Aorta (tissue), 5 donors: ENCODE results near the gene SEC63. TPM values are rescaled to one million over a fixed set of nuclear protein-coding genes. Genes with fewer than 3 reads are reported as not detected.
A peak's percentile ranks its signal among the peaks of the same experiment; 100 is the strongest.
"Not testable (repeated sequence)": the region's sequence is repeated elsewhere in the genome, so short reads cannot be mapped to it uniquely, and the experiment has no call there.

Experiments
- ATAC-seq: fragments of 200-7000 bp; cut with Tn5 transposase; one replicate; pipeline ENCODE4 v1.9.1; 2022; ENCODE audit warnings: moderate library complexity; ENCODE audit not compliant: low FRiP score
- DNase-seq, 2 donors: peaks; one replicate each; pipeline ENCODE4 v3.0.0-alpha.2; 2020
- H3K27ac ChIP-seq, 2 donors: one replicate each; pipeline ENCODE4 v1.5.1; 2013; ENCODE audit warnings: low read length in 2 of 2, mild to moderate bottlenecking in 2 of 2, moderate library complexity in 2 of 2, control low read depth in 1 of 2, inconsistent platforms in 1 of 2, low read depth in 1 of 2
- H3K27me3 ChIP-seq, 2 donors: one replicate each; pipeline ENCODE4 v1.6.1; 2013; ENCODE audit warnings: control low read depth in 1 of 2, low read length in 1 of 2, mild to moderate bottlenecking in 1 of 2, moderate library complexity in 1 of 2; ENCODE audit not compliant: insufficient read depth in 2 of 2, control insufficient read depth in 1 of 2
- H3K36me3 ChIP-seq, 2 donors: one replicate each; pipeline ENCODE4 v1.6.1; 2013; ENCODE audit warnings: control low read depth in 1 of 2, low read length in 1 of 2, mild to moderate bottlenecking in 1 of 2; ENCODE audit not compliant: insufficient read depth in 2 of 2, control insufficient read depth in 1 of 2
- H3K4me1 ChIP-seq, 2 donors: one replicate each; pipeline ENCODE4 v1.6.1; 2013; ENCODE audit warnings: low read length in 2 of 2, control low read depth in 1 of 2, mild to moderate bottlenecking in 1 of 2, moderate library complexity in 1 of 2; ENCODE audit not compliant: insufficient read depth in 2 of 2, control insufficient read depth in 1 of 2
- H3K4me3 ChIP-seq, 2 donors: one replicate each; pipeline ENCODE4 v1.5.1; 2013; ENCODE audit warnings: low read length in 2 of 2, control low read depth in 1 of 2, mild to moderate bottlenecking in 1 of 2
- H3K9me3 ChIP-seq: one replicate; pipeline ENCODE4 v1.6.1; 2013; ENCODE audit warnings: mild to moderate bottlenecking, low read length; ENCODE audit not compliant: control insufficient read depth
- WGBS, 2 donors: extraction: QIAGEN DNeasy Blood & Tissue Kit; methylation state at CpG; one replicate each; pipeline ENCODE4 v1.1.7; 2013; 5-methylcytosine and 5-hydroxymethylcytosine counted together
- intact Hi-C, 2 donors: fragments of 100-400 bp; cut with DNase I; formaldehyde crosslinking; loops; one replicate each; pipeline versions ENCODE4 v1.14.2 to v1.15.0; 2022
- long read RNA-seq, 2 donors: library from polyadenylated mRNA; unstranded; transcript quantifications; one replicate each; pipeline ENCODE4 v2.0.0, GENCODE V29; 2020 to 2021
- polyA plus RNA-seq, 2 donors: library from polyadenylated mRNA; stranded (reverse); fragments of 200-250 nt; gene quantifications; one replicate each; pipeline ENCODE4 v1.2.3, GENCODE V29; 2013
- total RNA-seq, 2 donors: library from RNA; stranded (reverse); fragmentation: NEBNext Ultra II Directional; extraction: Animal tissue kit (Norgen Biotek cat#: 25700); gene quantifications; one replicate each; pipeline ENCODE4 v1.2.1, GENCODE V29; 2021
- donor health status: healthy with polysubstance abuse.
- donor health status: Bipolar disorder and iron deficiency.
- donor health status: DM: no; HTN: no; CAD: no.
- donor health status: DM: no; HTN: no; CAD: no.
- donor health status: DM: yes; HTN: yes; CAD: no.

The SEC63 gene, protein sequence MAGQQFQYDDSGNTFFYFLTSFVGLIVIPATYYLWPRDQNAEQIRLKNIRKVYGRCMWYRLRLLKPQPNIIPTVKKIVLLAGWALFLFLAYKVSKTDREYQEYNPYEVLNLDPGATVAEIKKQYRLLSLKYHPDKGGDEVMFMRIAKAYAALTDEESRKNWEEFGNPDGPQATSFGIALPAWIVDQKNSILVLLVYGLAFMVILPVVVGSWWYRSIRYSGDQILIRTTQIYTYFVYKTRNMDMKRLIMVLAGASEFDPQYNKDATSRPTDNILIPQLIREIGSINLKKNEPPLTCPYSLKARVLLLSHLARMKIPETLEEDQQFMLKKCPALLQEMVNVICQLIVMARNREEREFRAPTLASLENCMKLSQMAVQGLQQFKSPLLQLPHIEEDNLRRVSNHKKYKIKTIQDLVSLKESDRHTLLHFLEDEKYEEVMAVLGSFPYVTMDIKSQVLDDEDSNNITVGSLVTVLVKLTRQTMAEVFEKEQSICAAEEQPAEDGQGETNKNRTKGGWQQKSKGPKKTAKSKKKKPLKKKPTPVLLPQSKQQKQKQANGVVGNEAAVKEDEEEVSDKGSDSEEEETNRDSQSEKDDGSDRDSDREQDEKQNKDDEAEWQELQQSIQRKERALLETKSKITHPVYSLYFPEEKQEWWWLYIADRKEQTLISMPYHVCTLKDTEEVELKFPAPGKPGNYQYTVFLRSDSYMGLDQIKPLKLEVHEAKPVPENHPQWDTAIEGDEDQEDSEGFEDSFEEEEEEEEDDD
- total RNA-seq: 100 to 1,000 TPM; 112 to 114 TPM
- 10 to 100 TPM; 23.9 to 49.1 TPM for polyA plus RNA-seq
- long read RNA-seq, donor 1, full-length matches to known transcripts: 6 of 163 reads
- long read RNA-seq, donor 1, partial matches to known transcripts: 134 of 163 reads
- long read RNA-seq, donor 1, other reads (novel, unspliced or antisense): 23 of 163 reads
- long read RNA-seq, donor 2, full-length matches to known transcripts: 14 of 74 reads
- long read RNA-seq, donor 2, partial matches to known transcripts: 43 of 74 reads
- long read RNA-seq, donor 2, other reads (novel, unspliced or antisense): 17 of 74 reads

DNA sequence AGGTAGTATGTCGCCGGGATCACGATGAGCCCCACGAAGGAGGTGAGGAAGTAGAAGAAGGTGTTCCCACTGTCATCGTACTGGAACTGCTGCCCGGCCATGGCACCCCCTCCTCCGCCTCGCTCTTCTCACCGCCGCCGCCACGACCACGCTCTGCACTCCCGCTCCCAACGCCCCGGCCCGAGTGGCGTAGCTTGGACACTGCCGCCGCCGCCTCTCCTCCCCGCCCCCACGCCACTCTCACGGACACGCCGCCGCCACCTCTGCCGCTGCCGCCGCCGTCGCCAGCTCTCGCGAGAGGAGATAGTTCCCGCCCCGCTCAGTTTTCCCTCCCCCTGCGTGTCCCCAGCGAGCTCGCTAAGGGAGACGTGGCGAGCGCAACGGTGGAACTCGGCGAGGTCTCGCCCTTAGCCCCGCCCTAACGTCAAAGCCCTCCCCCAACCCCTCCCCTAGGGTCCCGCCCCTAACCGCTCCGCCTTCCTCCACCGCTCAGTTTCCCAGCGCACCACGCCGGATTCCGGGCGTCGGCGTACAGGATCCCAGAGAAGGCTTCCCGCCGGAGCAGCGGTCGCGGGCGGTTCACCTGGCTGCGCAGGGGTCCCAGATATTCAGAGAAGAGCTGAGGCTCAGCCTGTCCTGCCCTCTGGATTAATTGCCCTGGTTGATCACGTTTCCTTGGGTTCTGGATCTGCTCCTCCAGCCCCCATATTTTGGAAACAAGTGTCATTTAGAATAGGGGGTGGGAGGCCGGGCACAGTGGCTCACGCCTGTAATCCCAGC is at the start of gene SEC63:
Gene SEC63, minus strand, starts transcription at position 300 of the 780 bp plus-strand sequence. Its CDS starts 199 bp downstream, at position 101.
- Histone ChIP-seq H3K9me3 (no peaks in the 10 kb centered on the region), H3K27me3 (no peaks in the 10 kb centered on the region), H3K4me1 (no peaks in the 10 kb centered on the region), H3K36me3 (no peaks in the 10 kb centered on the region), H3K27ac (peak within 1 kb of the TSS; percentile 65 to 83), H3K4me3 (peak within 1 kb of the TSS; percentile 82 to 95)
- 1% methylated on average over 54 to 69 of the region's 69 CpGs for WGBS, 2 donors
- intact Hi-C loops: no loop called here
- DNase-seq: peak; percentile 98 to 99
- peak; percentile 100 for ATAC-seq

DNA sequence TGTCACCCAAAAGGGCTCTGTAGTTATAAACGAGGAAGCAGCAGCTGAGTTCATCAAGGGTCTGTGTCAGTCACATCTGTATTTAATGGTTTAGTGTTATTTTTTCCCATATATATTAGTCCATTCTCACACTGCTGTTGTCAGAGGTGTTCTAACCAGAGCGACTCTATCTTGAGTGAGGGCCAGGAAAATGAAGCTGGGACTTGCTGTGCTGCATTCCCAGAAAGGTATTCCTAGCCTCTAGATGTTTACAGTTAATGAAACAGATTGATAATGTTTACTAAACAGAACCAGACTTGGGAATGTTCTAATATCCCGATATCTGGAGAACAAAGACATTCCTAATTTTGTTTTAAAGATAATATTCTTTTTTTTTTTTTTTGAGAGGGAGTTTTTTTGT is 48.0 kb upstream of the SEC63 start:
- Histone ChIP-seq H3K27me3 (no peaks in the 10 kb centered on the region), H3K4me3 (no peak overlapping the region), H3K4me1 (no peaks in the 10 kb centered on the region), H3K36me3 (no peaks in the 10 kb centered on the region), H3K9me3 (peaks cover 3% of the 10 kb centered on the region), H3K27ac (no peak overlapping the region)
- intact Hi-C loops: no loop called here
- 69 to 76% methylated on average over 3 of the region's 3 CpGs for WGBS, 2 donors
- DNase-seq (no peak), ATAC-seq (no peak)

DNA sequence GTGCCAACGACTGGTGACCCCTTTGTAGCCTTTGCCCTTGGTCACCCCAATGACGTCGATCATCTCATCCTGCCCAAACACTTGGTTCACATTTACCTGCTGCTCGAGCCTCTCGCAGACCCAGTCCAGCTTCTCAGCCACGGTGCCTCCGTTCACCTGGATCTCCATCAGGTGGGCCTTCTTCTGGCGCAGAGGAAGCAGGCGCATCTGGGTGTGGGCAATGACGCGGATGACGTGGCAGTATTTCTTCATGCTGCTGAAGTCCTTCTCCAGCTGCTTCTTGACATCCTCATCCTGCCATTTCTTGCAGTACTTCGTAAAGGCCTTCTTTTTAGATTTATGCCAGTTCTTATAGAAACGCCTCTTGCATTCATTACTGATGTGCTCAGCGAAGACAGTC is 46.9 kb upstream of the SEC63 start:
- no peak for DNase-seq
- H3K9me3 ChIP-seq: peaks cover 3% of the 10 kb centered on the region
- 95% methylated on average over 15 of the region's 15 CpGs for WGBS, 2 donors
- no peak overlapping the region for H3K27ac ChIP-seq
- no peaks in the 10 kb centered on the region for H3K36me3 ChIP-seq
- H3K4me1 ChIP-seq: no peaks in the 10 kb centered on the region
- no peak overlapping the region for H3K4me3 ChIP-seq
- intact Hi-C loops: no loop called here
- no peaks in the 10 kb centered on the region for H3K27me3 ChIP-seq
- ATAC-seq: no peak

DNA sequence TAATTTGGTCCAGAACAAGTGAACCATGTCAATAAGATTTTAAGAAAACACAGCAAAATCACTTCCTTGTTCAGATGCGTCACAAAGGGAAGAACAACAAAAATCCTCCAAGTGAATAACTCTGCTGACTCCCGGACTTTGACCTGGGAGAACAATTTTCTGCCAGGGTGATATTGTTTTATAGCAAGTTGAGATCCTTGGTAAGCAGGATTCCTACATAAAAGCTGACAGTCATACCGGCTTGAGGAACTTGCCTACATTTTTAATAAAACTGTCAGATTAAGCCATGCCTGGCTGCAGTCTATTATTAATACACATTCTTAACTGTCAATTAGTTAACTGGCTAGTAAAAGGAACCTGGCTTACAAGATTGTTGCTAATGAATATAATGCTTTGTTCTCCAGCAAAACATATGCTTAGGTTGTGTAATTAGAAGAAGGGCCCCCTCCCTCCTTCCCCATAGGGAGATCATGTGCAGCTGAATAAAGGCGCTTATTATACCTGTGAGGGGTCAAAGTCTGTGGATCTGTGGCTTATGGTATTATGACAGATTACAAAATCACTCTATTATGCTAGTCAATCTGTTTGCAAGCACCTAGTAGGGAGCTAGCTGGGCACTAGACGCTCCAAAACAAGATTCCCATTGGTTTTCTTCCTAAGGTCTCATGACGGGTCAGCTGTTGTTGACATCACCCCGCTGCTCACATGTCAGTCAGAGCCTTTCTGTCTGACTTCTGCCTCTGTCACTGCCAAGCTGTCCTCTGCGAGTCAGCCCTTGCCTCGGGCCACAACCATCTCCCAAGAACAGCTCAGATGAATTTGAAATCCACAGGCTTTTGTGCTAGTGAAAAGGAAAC is 44.6 kb upstream of the SEC63 start:
- no peak overlapping the region for H3K27ac ChIP-seq
- intact Hi-C loops: no loop called here
- DNase-seq: peak in 1 of 2 donors; percentile 62
- H3K4me3 ChIP-seq: no peak overlapping the region
- H3K27me3 ChIP-seq: no peaks in the 10 kb centered on the region
- ATAC-seq: no peak
- no peaks in the 10 kb centered on the region for H3K36me3 ChIP-seq
- no peaks in the 10 kb centered on the region for H3K9me3 ChIP-seq
- WGBS, 2 donors: 42 to 47% methylated on average over 9 of the region's 9 CpGs
- no peaks in the 10 kb centered on the region for H3K4me1 ChIP-seq

DNA sequence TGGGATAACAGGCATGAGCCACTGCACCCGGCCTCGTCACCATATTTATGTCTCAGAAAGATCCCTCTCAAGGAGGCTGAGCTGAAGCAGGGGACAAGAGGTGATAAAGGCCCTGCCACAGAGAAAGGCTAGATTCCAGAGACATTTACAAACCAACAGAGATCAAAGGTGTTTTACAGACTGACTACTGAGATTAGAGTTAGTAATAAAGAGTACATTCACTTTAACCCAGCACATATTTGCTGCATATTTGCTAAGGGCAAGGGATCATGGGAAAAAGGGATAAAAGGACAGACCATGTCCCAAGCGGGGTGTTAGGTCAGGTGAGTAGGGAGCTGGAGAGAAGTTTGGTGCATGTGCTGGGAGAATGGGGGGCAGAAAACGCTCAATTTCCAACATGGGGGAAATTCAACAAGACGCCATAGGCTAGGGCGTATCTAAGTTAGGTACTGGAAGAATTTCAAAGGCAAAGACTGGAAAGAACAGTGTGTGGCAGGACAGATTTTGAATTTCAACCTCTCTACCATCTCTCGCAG is 43.8 kb upstream of the SEC63 start:
- no peak for DNase-seq
- intact Hi-C loops: no loop called here

DNA sequence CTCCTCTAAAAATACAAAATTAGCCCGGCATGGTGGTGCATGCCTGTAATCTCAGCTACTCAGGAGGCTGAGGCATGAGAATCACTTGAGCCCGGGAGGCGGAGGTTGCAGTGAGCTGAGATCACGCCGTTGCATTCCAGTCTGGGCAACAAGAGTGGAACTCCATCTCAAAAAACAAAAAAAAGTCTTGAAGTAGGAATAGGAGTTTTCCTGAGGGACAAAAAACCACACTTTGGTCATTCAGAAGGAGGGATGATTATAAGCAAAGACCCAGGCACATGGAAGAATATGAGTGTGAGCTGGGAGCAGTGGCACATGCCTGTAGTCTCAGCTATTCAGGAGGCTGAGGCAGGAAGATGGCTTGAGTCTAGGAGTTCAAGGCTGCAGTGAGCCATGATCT is 42.3 kb upstream of the SEC63 start:
- WGBS, 2 donors: 93 to 95% methylated on average over 5 of the region's 5 CpGs
- intact Hi-C loops: not testable (repeated sequence)

More for the DNA sequence above, 43.8 kb upstream of the SEC63 start:
- 89 to 94% methylated on average over 7 of the region's 7 CpGs for WGBS, 2 donors
- no peak for ATAC-seq
- H3K36me3 ChIP-seq: no peaks in the 10 kb centered on the region
- H3K27me3 ChIP-seq: no peaks in the 10 kb centered on the region
- H3K9me3 ChIP-seq: no peaks in the 10 kb centered on the region
- no peaks in the 10 kb centered on the region for H3K4me1 ChIP-seq
- no peak overlapping the region for H3K27ac ChIP-seq
- no peak overlapping the region for H3K4me3 ChIP-seq

DNA sequence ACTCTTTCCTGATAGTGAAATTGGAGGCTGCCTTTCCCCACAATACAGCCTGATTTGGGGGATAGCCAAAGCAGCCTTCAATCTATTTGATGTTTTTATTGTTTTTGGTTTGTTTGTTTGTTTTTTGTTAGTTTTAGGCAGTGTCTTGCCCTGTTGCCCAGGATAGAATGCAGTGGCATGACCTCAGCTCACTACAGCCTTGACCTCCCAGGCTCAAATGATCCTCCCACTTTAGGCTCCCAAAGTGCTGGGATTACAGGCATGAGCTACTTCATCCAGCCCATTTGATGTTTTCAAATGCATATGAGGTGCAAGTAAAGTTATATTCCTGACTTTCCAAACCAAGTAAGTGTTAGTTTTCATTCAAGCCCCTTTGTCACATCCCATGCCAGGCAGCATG is 41.3 kb upstream of the SEC63 start:
- no peak overlapping the region for H3K27ac ChIP-seq
- no peak overlapping the region for H3K4me3 ChIP-seq
- no peak for ATAC-seq
- H3K9me3 ChIP-seq: no peaks in the 10 kb centered on the region
- no peaks in the 10 kb centered on the region for H3K4me1 ChIP-seq
- no peaks in the 10 kb centered on the region for H3K36me3 ChIP-seq
- intact Hi-C loops: no loop called here
- DNase-seq: no peak
- no peaks in the 10 kb centered on the region for H3K27me3 ChIP-seq

More for the DNA sequence above, 42.3 kb upstream of the SEC63 start:
- H3K27me3 ChIP-seq, H3K27ac ChIP-seq, H3K4me1 ChIP-seq, H3K9me3 ChIP-seq, DNase-seq, H3K4me3 ChIP-seq, H3K36me3 ChIP-seq, ATAC-seq: not testable (repeated sequence)
